SK-N-SH (cell line): ENCODE measurements around the gene IRF2. TPM values are rescaled to one million over a fixed set of nuclear protein-coding genes. Genes with fewer than 3 reads are reported as not detected.

Experiments used
- CTCF ChIA-PET: fragments of 300-600, 350-600 bp; formaldehyde crosslinking; extraction: SDS; loops from one replicate; lab custom pipeline; 2021; lab: Yijun Ruan, JAX
- POLR2A ChIA-PET: fragments of 350-600 bp; sonication (Branson Sonifier 250); formaldehyde crosslinking; extraction: SDS; loops from one replicate; lab custom pipeline; 2020; ENCODE audit warnings: antibody characterized with exemption, inconsistent platforms; lab: Yijun Ruan, JAX
- DNase-seq: peaks from one replicate; pipeline ENCODE4 v3.0.0; 2012
- H2AFZ ChIP-seq: fragments of 200-600 bp; sonication (generic); 2 replicates; pipeline ENCODE4 v1.8.1; 2016; ENCODE audit warnings: antibody characterized with exemption, mild to moderate bottlenecking, low read depth
- H3F3A ChIP-seq: fragments of 200-600 bp; sonication (generic); replicated peaks from 2 replicates; pipeline ENCODE3; 2016; ENCODE audit warnings: antibody characterized with exemption, mild to moderate bottlenecking; ENCODE audit not compliant: insufficient read depth
- H3K27ac ChIP-seq, 2 experiments: fragments of 200-500 bp in 1 of 2; fragments of 200-600 bp in 1 of 2; sonication (Bioruptor generic) in 1 of 2; sonication (generic), shearing (Covaris generic) in 1 of 2; 2 replicates each; pipeline versions ENCODE4 v1.5.1 to v1.6.1; 2014 to 2016; ENCODE audit warnings: low read depth in 2 of 2, inconsistent platforms in 1 of 2, low read length in 1 of 2, mild to moderate bottlenecking in 1 of 2, mixed read lengths in 1 of 2
- H3K27me3 ChIP-seq: fragments of 200-600 bp; sonication (generic), shearing (Covaris generic); 2 replicates; pipeline ENCODE4 v1.6.1; 2016; ENCODE audit warnings: mixed run types; ENCODE audit not compliant: insufficient read depth
- H3K36me3 ChIP-seq, 2 experiments: fragments of 200-500 bp in 1 of 2; fragments of 200-600 bp in 1 of 2; sonication (Bioruptor generic) in 1 of 2; sonication (generic) in 1 of 2; replicated peaks in 1 of 2; 2 replicates each; pipeline versions ENCODE3 to v1.5.1; 2014 to 2016; ENCODE audit warnings: low read length in 1 of 2, mild to moderate bottlenecking in 1 of 2; ENCODE audit not compliant: insufficient read depth in 2 of 2, control insufficient read depth in 1 of 2
- H3K4me1 ChIP-seq, 2 experiments: fragments of 200-500 bp in 1 of 2; fragments of 200-600 bp in 1 of 2; sonication (Bioruptor generic) in 1 of 2; sonication (generic), shearing (Covaris generic) in 1 of 2; 2 replicates each; pipeline versions ENCODE4 v1.5.1 to v1.6.1; 2014 to 2016; ENCODE audit warnings: low read depth in 1 of 2, low read length in 1 of 2, mixed run types in 1 of 2; ENCODE audit not compliant: insufficient read depth in 2 of 2, control insufficient read depth in 1 of 2
- H3K4me2 ChIP-seq: fragments of 200-600 bp; sonication (generic), shearing (Covaris generic); 2 replicates; pipeline ENCODE4 v1.6.1; 2017; ENCODE audit warnings: mixed run types
- H3K4me3 ChIP-seq, 2 experiments: fragments of 200-500 bp in 1 of 2; fragments of 200-600 bp in 1 of 2; sonication (Bioruptor generic) in 1 of 2; sonication (generic), shearing (Covaris generic) in 1 of 2; 2 replicates each; pipeline versions ENCODE4 v1.5.1 to v1.8.1; 2014 to 2016; ENCODE audit warnings: low read depth in 2 of 2, inconsistent platforms in 1 of 2, low read length in 1 of 2, mild to moderate bottlenecking in 1 of 2, mixed read lengths in 1 of 2, moderate library complexity in 1 of 2
- H3K79me2 ChIP-seq: fragments of 200-600 bp; sonication (generic); 2 replicates; pipeline ENCODE4 v1.8.1; 2017; ENCODE audit warnings: mild to moderate bottlenecking; ENCODE audit not compliant: insufficient read depth
- H3K9ac ChIP-seq: fragments of 200-600 bp; sonication (generic); 2 replicates; pipeline ENCODE4 v1.6.1; 2017; ENCODE audit warnings: mixed run types
- H3K9me2 ChIP-seq: fragments of 200-600 bp; sonication (generic); 2 replicates; pipeline ENCODE4 v1.6.1; 2017; ENCODE audit warnings: mixed run types
- H3K9me3 ChIP-seq: fragments of 200-600 bp; sonication (generic); 2 replicates; pipeline ENCODE4 v1.6.1; 2017; ENCODE audit warnings: mixed run types, mild to moderate bottlenecking, moderate library complexity
- H4K20me1 ChIP-seq: fragments of 200-600 bp; sonication (generic); 2 replicates; pipeline ENCODE4 v1.6.1; 2017; ENCODE audit warnings: mild to moderate bottlenecking, mixed run types; ENCODE audit not compliant: insufficient read depth
- CTCF ChIP-seq: fragments of 200-600 bp; sonication (generic); IDR thresholded peaks from 2 replicates; pipeline ENCODE4 v1.6.1; 2017; ENCODE audit warnings: antibody characterized with exemption, mild to moderate bottlenecking, moderate library complexity
- ELF1 ChIP-seq: IDR thresholded peaks from 2 replicates; pipeline ENCODE4 v1.4.0; 2012
- EP300 ChIP-seq, 2 experiments: IDR thresholded peaks; 2 replicates each; pipeline versions ENCODE4 v1.4.0 to v1.6.1; 2012; ENCODE audit warnings: borderline replicate concordance in 1 of 2, low read depth in 1 of 2, low read length in 1 of 2
- EZH2phosphoT487 ChIP-seq: fragments of 200-600 bp; sonication (generic); IDR thresholded peaks from 2 replicates; pipeline ENCODE4 v1.6.1; 2017; ENCODE audit warnings: low read depth, mixed run types, mild to moderate bottlenecking, antibody characterized with exemption, moderate library complexity, borderline replicate concordance
- FOXJ3 ChIP-seq: sonication (generic); formaldehyde crosslinking; IDR thresholded peaks from 2 replicates; pipeline ENCODE4 v1.5.1; 2020; ENCODE audit warnings: mild to moderate bottlenecking, missing genetic modification reagents
- FOXM1 ChIP-seq: IDR thresholded peaks from 2 replicates; pipeline ENCODE4 v1.4.0; 2012; ENCODE audit warnings: low read depth, mild to moderate bottlenecking
- GABPA ChIP-seq: IDR thresholded peaks from 2 replicates; pipeline ENCODE4 v1.4.0; 2012; ENCODE audit warnings: low read depth, mild to moderate bottlenecking
- JUND ChIP-seq: IDR thresholded peaks from 2 replicates; pipeline ENCODE4 v1.4.0; 2012
- MEF2A ChIP-seq: IDR thresholded peaks from 2 replicates; pipeline ENCODE4 v1.4.0; 2012; ENCODE audit warnings: low read depth, borderline replicate concordance
- NRF1 ChIP-seq: IDR thresholded peaks from 2 replicates; pipeline ENCODE4 v1.6.1; 2012; ENCODE audit warnings: low read depth, mild to moderate bottlenecking, low read length
- POLR2AphosphoS5 ChIP-seq: IDR thresholded peaks from 2 replicates; pipeline ENCODE4 v1.6.1; 2012; ENCODE audit warnings: low read depth, low read length
- REST ChIP-seq: IDR thresholded peaks from 2 replicates; pipeline ENCODE4 v1.6.1; 2012; ENCODE audit warnings: mild to moderate bottlenecking, low read depth, low read length, moderate library complexity
- SMC3 ChIP-seq: IDR thresholded peaks from 2 replicates; pipeline ENCODE4 v1.6.1; 2012; ENCODE audit warnings: low read depth, low read length, improper control_type of control experiment
- TAF1 ChIP-seq: IDR thresholded peaks from 2 replicates; pipeline ENCODE4 v1.6.1; 2012; ENCODE audit warnings: low read depth, mild to moderate bottlenecking, low read length, moderate library complexity, borderline replicate concordance
- USF1 ChIP-seq: IDR thresholded peaks from 2 replicates; pipeline ENCODE4 v1.4.0; 2012; ENCODE audit warnings: low read depth, borderline replicate concordance
- WGBS: methylation state at CpG from one replicate; pipeline ENCODE4 v1.1.6; 2017; ENCODE audit warnings: low lambda C conversion rate; 5-methylcytosine and 5-hydroxymethylcytosine counted together
- polyA plus RNA-seq, 3 experiments: library from polyadenylated mRNA; depleted of rRNA; stranded (reverse); fragments of >200 nt; gene quantifications; 2 replicates each; pipeline ENCODE4 v1.2.3, GENCODE V29; 2012

Gene IRF2
- polyA plus RNA-seq, 1 of the 3 experiments (the other 2 are of a cell fraction): 23.3 TPM

DNA sequence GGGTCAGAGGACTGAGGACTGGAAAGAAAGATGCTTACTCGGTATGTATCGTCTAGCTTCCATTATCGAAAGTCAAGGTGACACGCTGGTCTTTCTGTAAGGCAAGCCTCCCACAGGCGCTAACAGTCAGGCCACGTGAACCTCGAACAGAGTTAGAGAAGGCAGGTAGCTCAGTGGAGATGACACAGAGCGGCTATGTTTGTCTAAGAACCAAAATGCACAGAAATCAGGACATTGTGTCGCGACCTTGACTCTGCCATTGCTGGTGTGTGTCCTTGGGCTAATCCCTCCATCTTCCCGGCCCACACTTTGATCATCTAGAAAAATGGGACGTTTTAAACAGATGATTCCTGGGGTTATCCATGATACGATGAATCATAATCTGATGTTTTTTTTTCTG lies 40.3 kb downstream of the IRF2 start (continued):
- TF ChIP-seq REST (no peak), ELF1 (no peak), POLR2AphosphoS5 (no peak)

DNA sequence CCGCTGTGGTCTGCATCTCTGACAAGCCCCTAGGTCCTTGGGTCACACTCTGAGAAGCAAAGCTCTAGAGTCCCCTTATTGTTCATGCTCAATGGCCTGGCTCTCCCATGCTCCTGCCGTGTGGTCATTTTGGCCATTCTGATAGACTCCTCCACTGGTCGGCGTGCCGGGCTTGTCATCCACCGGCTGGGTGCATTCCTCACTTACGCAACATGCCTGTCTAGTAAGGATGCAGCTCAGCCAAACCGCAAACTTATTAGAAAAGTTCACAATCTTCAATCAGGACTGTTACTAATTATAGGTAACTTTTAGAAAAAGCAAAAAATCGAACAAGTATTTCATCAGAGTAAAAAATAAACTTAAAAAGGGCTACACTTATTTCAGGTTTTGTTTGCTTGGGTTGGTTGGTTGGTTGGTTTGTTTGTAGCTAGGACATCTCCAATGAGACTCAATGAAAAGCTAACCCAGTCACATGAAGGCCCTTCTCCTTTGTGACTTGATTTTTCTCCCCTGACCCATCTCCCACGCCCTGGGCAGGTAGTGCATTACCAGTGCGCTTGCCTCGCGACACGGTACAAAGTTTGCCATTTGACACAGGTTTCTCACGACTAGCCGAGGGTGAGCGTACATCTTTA lies 41.0 kb downstream of the IRF2 start:
- Histone ChIP-seq H3K27me3 (no peaks in the 10 kb centered on the region), H2AFZ (no peak overlapping the region), H3K4me1 (peaks cover 6 to 22% of the 10 kb centered on the region in 2 experiments; a peak in 2 of 4 replicates), H3K9ac (no peak overlapping the region), H3K4me2 (no peak overlapping the region), H3F3A (peaks cover 5% of the 10 kb centered on the region), H3K4me3 (no peak overlapping the region), H3K79me2 (peaks cover 77% of the 10 kb centered on the region), H3K36me3 (no peaks in the 10 kb centered on the region), H3K27ac (no peak overlapping the region), H3K9me2 (no peaks in the 10 kb centered on the region), H3K9me3 (no peaks in the 10 kb centered on the region), H4K20me1 (peaks cover 36% of the 10 kb centered on the region; the same call in 1 of the 2 replicates)
- CTCF ChIA-PET: interaction anchor here (1.3 kb wide), 1 partner anchor 169 kb away, joined by 3 read pairs; no protein-coding TSS in a partner anchor
- 91% methylated on average over 17 of the region's 17 CpGs for WGBS
- TF ChIP-seq MEF2A: no peak
- TF ChIP-seq EZH2phosphoT487: no peak
- no peak for TF ChIP-seq POLR2AphosphoS5
- TF ChIP-seq USF1: no peak
- no peak for TF ChIP-seq GABPA
- DNase-seq: no peak
- POLR2A ChIA-PET: no interaction called here

DNA sequence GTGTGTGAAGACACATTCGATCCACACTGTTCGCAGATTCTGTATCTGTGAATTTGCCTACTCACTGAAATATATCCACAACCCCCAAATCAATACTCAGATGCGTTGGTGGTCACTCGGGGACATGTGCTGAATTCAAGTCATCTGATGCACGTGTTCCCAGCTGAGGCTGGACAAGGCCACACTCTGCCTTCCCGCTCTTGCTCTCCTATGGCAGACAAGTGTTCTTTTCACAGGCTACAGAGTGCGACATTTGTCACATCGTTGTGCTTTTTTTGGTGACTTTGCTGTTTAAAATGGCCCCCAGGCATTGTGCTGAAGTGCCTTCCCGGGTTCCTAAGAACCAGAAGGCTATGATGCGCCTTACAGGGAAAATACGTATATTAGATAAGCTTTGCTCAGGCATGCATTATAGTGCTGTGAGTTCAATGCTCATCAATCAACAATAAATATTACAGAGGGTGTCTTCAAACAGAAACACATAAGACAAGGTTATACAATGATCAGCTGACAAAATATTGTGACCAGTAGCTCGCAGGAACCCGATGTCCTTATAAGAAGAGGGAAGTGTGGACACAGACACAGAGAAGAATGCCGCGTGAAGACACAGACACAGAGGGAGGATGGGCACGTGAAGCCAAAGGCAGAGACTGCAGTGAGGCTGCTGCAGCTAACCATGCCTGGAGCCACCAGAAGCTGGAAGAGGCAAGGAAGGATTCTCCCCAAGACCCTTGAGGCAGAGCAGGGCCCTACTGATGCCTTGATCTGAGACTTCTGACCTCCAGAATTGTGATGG lies 42.0 kb downstream of the IRF2 start:
- H4K20me1 ChIP-seq: peaks cover 33% of the 10 kb centered on the region; the same call in 1 of the 2 replicates
- H3K9me2 ChIP-seq: no peaks in the 10 kb centered on the region
- H3K27me3 ChIP-seq: no peaks in the 10 kb centered on the region
- H3F3A ChIP-seq: peaks cover 9% of the 10 kb centered on the region
- H3K79me2 ChIP-seq: peaks cover 66% of the 10 kb centered on the region
- H3K27ac ChIP-seq: no peak overlapping the region; a peak in 1 of 4 replicates
- ChIA-PET POLR2A (no interaction called here), CTCF (interaction anchor here (1.3 kb wide), 1 partner anchor 168 kb away, joined by 3 read pairs; no protein-coding TSS in a partner anchor)
- H3K4me3 ChIP-seq: no peak overlapping the region
- no peak overlapping the region for H3K4me2 ChIP-seq
- DNase-seq: no peak
- H3K36me3 ChIP-seq: no peaks in the 10 kb centered on the region
- WGBS: 96% methylated on average over 16 of the region's 16 CpGs
- H3K9ac ChIP-seq: no peak overlapping the region
- H3K9me3 ChIP-seq: no peaks in the 10 kb centered on the region
- H2AFZ ChIP-seq: no peak overlapping the region
- H3K4me1 ChIP-seq: peaks cover 6 to 20% of the 10 kb centered on the region in 2 experiments; a peak in 3 of 4 replicates
- TF ChIP-seq POLR2AphosphoS5: no peak
- no peak for TF ChIP-seq FOXJ3 (CRISPR knock-in tag)
- no peak for TF ChIP-seq FOXM1
- no peak for TF ChIP-seq EP300 (IDR thresholded peaks at IDR 0.05; ENCODE audit: borderline replicate concordance in 1 of 2, low read depth in 1 of 2, low read length in 1 of 2)
- TF ChIP-seq USF1: no peak
- no peak for TF ChIP-seq TAF1
- TF ChIP-seq JUND: no peak
- TF ChIP-seq NRF1: no peak
- no peak for TF ChIP-seq CTCF
- TF ChIP-seq SMC3: no peak
